Activated T-helper 2 cell treated with anti-CD3 and anti-CD28 coated beads, Interferon-gamma antibody, Interleukin-2, Interleukin-4, amounts not matched to agents 10 μg/mL and 5 μg/mL and 100 μg/mL, durations not matched to agents 14 hours and 24 hours and 36 hours (primary cell): ENCODE measurements around the gene RFX2. TPM values are rescaled to one million over a fixed set of nuclear protein-coding genes. Genes with fewer than 3 reads are reported as not detected.
A peak's percentile ranks its signal among the peaks of the same experiment; 100 is the strongest.

ENCODE experiments used
- DNase-seq: peaks from one replicate; pipeline ENCODE4 v3.0.0; 2021; ENCODE audit warnings: low spot score
- H3K27ac Mint-ChIP-seq: one replicate; pipeline ENCODE4 v1.8.0; 2021; ENCODE audit warnings: mixed read lengths
- H3K27me3 Mint-ChIP-seq: one replicate; pipeline ENCODE4 v1.8.0; 2021; ENCODE audit warnings: low read depth, mixed read lengths
- H3K36me3 Mint-ChIP-seq: one replicate; pipeline ENCODE4 v1.8.0; 2021; ENCODE audit warnings: low read depth, mixed read lengths
- H3K4me1 Mint-ChIP-seq: one replicate; pipeline ENCODE4 v1.8.0; 2021; ENCODE audit warnings: low read depth, mixed read lengths
- H3K4me3 Mint-ChIP-seq: one replicate; pipeline ENCODE4 v1.8.0; 2021; ENCODE audit warnings: low read depth, mild to moderate bottlenecking, moderate library complexity, mixed read lengths
- H3K9me3 Mint-ChIP-seq: one replicate; pipeline ENCODE4 v1.8.0; 2021; ENCODE audit warnings: mixed read lengths
- intact Hi-C: fragments of 100-400 bp; cut with micrococcal nuclease; formaldehyde crosslinking; loops from one replicate; pipeline ENCODE4 v1.15.1; 2023
- total RNA-seq: library from RNA; stranded (reverse); gene quantifications from 2 replicates; pipeline ENCODE4 v1.2.3, GENCODE V29; 2022

RFX2 gene
- total RNA-seq, 1 donor from 2014 or later, result 8.7 TPM

- Mint-ChIP-seq H3K36me3 (no peaks in the 10 kb centered on the region), H3K4me3 (no peak overlapping the region), H3K27ac (no peak overlapping the region), H3K9me3 (no peaks in the 10 kb centered on the region), H3K4me1 (peaks cover 7% of the 10 kb centered on the region), H3K27me3 (no peaks in the 10 kb centered on the region)
- intact Hi-C loops, result no loop called here
- no peak for DNase-seq
Observed at GRCh38 chr19:6045108-6045507, 65.2 kb downstream of the RFX2 start.

GRCh38 chr19:6044056-6044805 lies 66.1 kb downstream of the RFX2 start:
- intact Hi-C loops, result no loop called here
- DNase-seq, result no peak

GRCh38 chr19:6042776-6043726 lies 67.2 kb downstream of the RFX2 start:
- Mint-ChIP-seq H3K4me3 (no peak overlapping the region), H3K27ac (no peak overlapping the region), H3K9me3 (no peaks in the 10 kb centered on the region), H3K36me3 (no peaks in the 10 kb centered on the region), H3K27me3 (no peaks in the 10 kb centered on the region), H3K4me1 (peaks cover 12% of the 10 kb centered on the region)
- DNase-seq, result no peak
- intact Hi-C loops, result no loop called here

More at GRCh38 chr19:6044056-6044805, 66.1 kb downstream of the RFX2 start:
- no peak overlapping the region for H3K27ac Mint-ChIP-seq
- no peaks in the 10 kb centered on the region for H3K9me3 Mint-ChIP-seq
- H3K36me3 Mint-ChIP-seq, result no peaks in the 10 kb centered on the region
- H3K27me3 Mint-ChIP-seq, result no peaks in the 10 kb centered on the region
- no peak overlapping the region for H3K4me3 Mint-ChIP-seq
- peaks cover 9% of the 10 kb centered on the region for H3K4me1 Mint-ChIP-seq

GRCh38 chr19:6041991-6042481 lies 68.3 kb downstream of the RFX2 start:
- no peak for DNase-seq
- Mint-ChIP-seq H3K36me3 (peaks cover 4% of the 10 kb centered on the region), H3K9me3 (peaks cover 3% of the 10 kb centered on the region), H3K27me3 (no peaks in the 10 kb centered on the region), H3K4me1 (peaks cover 14% of the 10 kb centered on the region), H3K27ac (no peak overlapping the region), H3K4me3 (no peak overlapping the region)
- intact Hi-C loops, result no loop called here

- Mint-ChIP-seq H3K27ac (no peak overlapping the region), H3K36me3 (peaks cover 4% of the 10 kb centered on the region), H3K27me3 (no peaks in the 10 kb centered on the region), H3K4me3 (no peak overlapping the region), H3K4me1 (peaks cover 14% of the 10 kb centered on the region), H3K9me3 (peaks cover 3% of the 10 kb centered on the region)
- intact Hi-C loops, result no loop called here
- DNase-seq, result no peak
Observed at GRCh38 chr19:6041071-6041470, 69.2 kb downstream of the RFX2 start.

GRCh38 chr19:6039566-6040225 lies 70.6 kb downstream of the RFX2 start:
- intact Hi-C loops, result loop anchor here (1.0 kb wide), 1 partner anchor 9 kb away; no protein-coding TSS in a partner anchor
- Mint-ChIP-seq H3K27ac (peak overlapping the region; percentile 86), H3K27me3 (no peaks in the 10 kb centered on the region), H3K4me1 (peaks cover 14% of the 10 kb centered on the region), H3K4me3 (no peak overlapping the region), H3K36me3 (peaks cover 4% of the 10 kb centered on the region), H3K9me3 (peaks cover 3% of the 10 kb centered on the region)
- no peak for DNase-seq

- Mint-ChIP-seq H3K27ac (peak overlapping the region; percentile 86), H3K9me3 (peaks cover 3% of the 10 kb centered on the region), H3K36me3 (peaks cover 4% of the 10 kb centered on the region), H3K4me3 (no peak overlapping the region), H3K27me3 (no peaks in the 10 kb centered on the region), H3K4me1 (peaks cover 14% of the 10 kb centered on the region)
- no peak for DNase-seq
- intact Hi-C loops, result loop anchor here (1.0 kb wide), 1 partner anchor 9 kb away; no protein-coding TSS in a partner anchor
Observed at GRCh38 chr19:6038634-6039405, 71.5 kb downstream of the RFX2 start.

- intact Hi-C loops, result no loop called here
- DNase-seq, result no peak
Observed at GRCh38 chr19:6035026-6035425, 75.3 kb downstream of the RFX2 start.

GRCh38 chr19:6034512-6034911 lies 75.8 kb downstream of the RFX2 start:
- peaks cover 4% of the 10 kb centered on the region for H3K36me3 Mint-ChIP-seq
- intact Hi-C loops, result no loop called here
- peaks cover 3% of the 10 kb centered on the region for H3K9me3 Mint-ChIP-seq
- no peaks in the 10 kb centered on the region for H3K27me3 Mint-ChIP-seq
- H3K4me3 Mint-ChIP-seq, result no peak overlapping the region
- H3K4me1 Mint-ChIP-seq, result peaks cover 20% of the 10 kb centered on the region
- DNase-seq, result no peak
- no peak overlapping the region for H3K27ac Mint-ChIP-seq

More at GRCh38 chr19:6035026-6035425, 75.3 kb downstream of the RFX2 start:
- H3K9me3 Mint-ChIP-seq, result peaks cover 3% of the 10 kb centered on the region
- peaks cover 15% of the 10 kb centered on the region for H3K4me1 Mint-ChIP-seq
- H3K4me3 Mint-ChIP-seq, result no peak overlapping the region
- no peaks in the 10 kb centered on the region for H3K27me3 Mint-ChIP-seq
- H3K36me3 Mint-ChIP-seq, result peaks cover 4% of the 10 kb centered on the region
- H3K27ac Mint-ChIP-seq, result no peak overlapping the region

- no peak for DNase-seq
- intact Hi-C loops, result no loop called here
- no peak overlapping the region for H3K27ac Mint-ChIP-seq
- peaks cover 14% of the 10 kb centered on the region for H3K4me1 Mint-ChIP-seq
- H3K9me3 Mint-ChIP-seq, result peaks cover 3% of the 10 kb centered on the region
- H3K4me3 Mint-ChIP-seq, result no peak overlapping the region
- H3K36me3 Mint-ChIP-seq, result peaks cover 4% of the 10 kb centered on the region
- H3K27me3 Mint-ChIP-seq, result no peaks in the 10 kb centered on the region
Observed at GRCh38 chr19:6033744-6034264, 76.5 kb downstream of the RFX2 start.

GRCh38 chr19:6032827-6033226 lies 77.5 kb downstream of the RFX2 start:
- H3K9me3 Mint-ChIP-seq, result peaks cover 3% of the 10 kb centered on the region
- H3K27me3 Mint-ChIP-seq, result no peaks in the 10 kb centered on the region
- H3K27ac Mint-ChIP-seq, result no peak overlapping the region

GRCh38 chr19:6032381-6032780 lies 77.9 kb downstream of the RFX2 start:
- peaks cover 7% of the 10 kb centered on the region for H3K4me1 Mint-ChIP-seq
- H3K27me3 Mint-ChIP-seq, result no peaks in the 10 kb centered on the region
- intact Hi-C loops, result no loop called here
- no peaks in the 10 kb centered on the region for H3K9me3 Mint-ChIP-seq
- no peak overlapping the region for H3K4me3 Mint-ChIP-seq
- H3K27ac Mint-ChIP-seq, result no peak overlapping the region
- no peak for DNase-seq
- no peaks in the 10 kb centered on the region for H3K36me3 Mint-ChIP-seq

More at GRCh38 chr19:6032827-6033226, 77.5 kb downstream of the RFX2 start:
- Mint-ChIP-seq H3K36me3 (peaks cover 3% of the 10 kb centered on the region), H3K4me1 (peaks cover 9% of the 10 kb centered on the region), H3K4me3 (no peak overlapping the region)
- DNase-seq, result no peak
- intact Hi-C loops, result no loop called here
